ENCODE data around the gene PRKN.
A peak's percentile ranks its signal among the peaks of the same experiment; 100 is the strongest.

Gene PRKN

GRCh38 chr6:161694995-161695394, 1032.6 kb downstream of the PRKN start:
- Mint-ChIP-seq H3K9me3 (no peaks in the 10 kb centered on the region), H3K36me3 (ENCODE audit: low read depth) (no peaks in the 10 kb centered on the region), H3K4me3 (no peak overlapping the region), H3K27me3 (ENCODE audit: low read depth, poor library complexity) (no peaks in the 10 kb centered on the region), H3K27ac (no peak overlapping the region), H3K4me1 (no peaks in the 10 kb centered on the region)
- TF ChIP-seq CTCF (IDR thresholded peaks at IDR 0.05) = no peak
- DNase-seq = no peak

GRCh38 chr6:161686655-161687054, 1040.9 kb downstream of the PRKN start:
- no peaks in the 10 kb centered on the region for H3K9me3 Mint-ChIP-seq

GRCh38 chr6:161684731-161685475, 1042.7 kb downstream of the PRKN start:
- H3K9me3 Mint-ChIP-seq = no peaks in the 10 kb centered on the region
- DNase-seq = no peak
- TF ChIP-seq CTCF (IDR thresholded peaks at IDR 0.05) = no peak
- no peaks in the 10 kb centered on the region for H3K36me3 Mint-ChIP-seq (ENCODE audit: low read depth)
- peaks cover 20% of the 10 kb centered on the region for H3K4me1 Mint-ChIP-seq
- no peak overlapping the region for H3K4me3 Mint-ChIP-seq
- H3K27ac Mint-ChIP-seq = no peak overlapping the region
- H3K27me3 Mint-ChIP-seq (ENCODE audit: low read depth, poor library complexity) = peaks cover 8% of the 10 kb centered on the region

More at GRCh38 chr6:161686655-161687054, 1040.9 kb downstream of the PRKN start:
- Mint-ChIP-seq H3K4me1 (peaks cover 20% of the 10 kb centered on the region), H3K4me3 (no peak overlapping the region), H3K27ac (no peak overlapping the region), H3K36me3 (ENCODE audit: low read depth) (no peaks in the 10 kb centered on the region), H3K27me3 (ENCODE audit: low read depth, poor library complexity) (peaks cover 8% of the 10 kb centered on the region)
- TF ChIP-seq CTCF (IDR thresholded peaks at IDR 0.05) = no peak
- DNase-seq = no peak

- no peak for DNase-seq
- Mint-ChIP-seq H3K4me1 (peaks cover 20% of the 10 kb centered on the region), H3K36me3 (ENCODE audit: low read depth) (no peaks in the 10 kb centered on the region), H3K27ac (no peak overlapping the region), H3K9me3 (no peaks in the 10 kb centered on the region), H3K27me3 (ENCODE audit: low read depth, poor library complexity) (peaks cover 5% of the 10 kb centered on the region), H3K4me3 (no peak overlapping the region)
- no peak for TF ChIP-seq CTCF (IDR thresholded peaks at IDR 0.05)
Measured at GRCh38 chr6:161683400-161683799, 1044.2 kb downstream of the PRKN start.

- Mint-ChIP-seq H3K4me3 (no peak overlapping the region), H3K27ac (peak overlapping the region; percentile 71)
- no peak for TF ChIP-seq CTCF (IDR thresholded peaks at IDR 0.05)
Measured at GRCh38 chr6:161682982-161683381, 1044.6 kb downstream of the PRKN start.

GRCh38 chr6:161679980-161680538, 1047.5 kb downstream of the PRKN start:
- no peaks in the 10 kb centered on the region for H3K9me3 Mint-ChIP-seq
- peaks cover 15% of the 10 kb centered on the region for H3K4me1 Mint-ChIP-seq
- DNase-seq = no peak
- no peak overlapping the region for H3K27ac Mint-ChIP-seq
- no peak for TF ChIP-seq CTCF (IDR thresholded peaks at IDR 0.05)
- peaks cover 3% of the 10 kb centered on the region for H3K27me3 Mint-ChIP-seq (ENCODE audit: low read depth, poor library complexity)
- no peak overlapping the region for H3K4me3 Mint-ChIP-seq
- no peaks in the 10 kb centered on the region for H3K36me3 Mint-ChIP-seq (ENCODE audit: low read depth)

More at GRCh38 chr6:161682982-161683381, 1044.6 kb downstream of the PRKN start:
- Mint-ChIP-seq H3K36me3 (ENCODE audit: low read depth) (no peaks in the 10 kb centered on the region), H3K9me3 (no peaks in the 10 kb centered on the region), H3K27me3 (ENCODE audit: low read depth, poor library complexity) (peaks cover 5% of the 10 kb centered on the region), H3K4me1 (peaks cover 19% of the 10 kb centered on the region)
- DNase-seq = no peak

All from nephron progenitor cell (in vitro differentiated cells).